IMR-90 (cell line): Measurements from ENCODE around the gene ERICH6B.

Experiments used
- BHLHE40 ChIP-seq: fragments of 150-350 bp; IDR thresholded peaks from 2 replicates; pipeline ENCODE4 v1.6.1; 2016; ENCODE audit warnings: mild to moderate bottlenecking, low read depth, low read length
- CEBPB ChIP-seq: IDR thresholded peaks from 2 replicates; pipeline ENCODE4 v1.6.1; 2012; ENCODE audit warnings: low read depth, low read length, improper control_type of control experiment
- CHD1 ChIP-seq: IDR thresholded peaks from 2 replicates; pipeline ENCODE4 v1.6.1; 2012; ENCODE audit warnings: low read depth, low read length, improper control_type of control experiment
- CTCF ChIP-seq: conservative IDR thresholded peaks from 2 replicates; pipeline ENCODE4 v1.5.1; 2012; ENCODE audit warnings: mild to moderate bottlenecking, low read depth, low read length, improper control_type of control experiment
- MAZ ChIP-seq: IDR thresholded peaks from 2 replicates; pipeline ENCODE4 v1.6.1; 2012; ENCODE audit warnings: low read depth, mild to moderate bottlenecking, low read length, improper control_type of control experiment, moderate library complexity, borderline replicate concordance
- MXI1 ChIP-seq: IDR thresholded peaks from 2 replicates; pipeline ENCODE4 v1.6.1; 2012; ENCODE audit warnings: low read depth, mild to moderate bottlenecking, low read length, moderate library complexity, borderline replicate concordance
- POLR2A ChIP-seq: IDR thresholded peaks from 2 replicates; pipeline ENCODE4 v1.6.1; 2012; ENCODE audit warnings: mild to moderate bottlenecking, low read depth, low read length
- RAD21 ChIP-seq: IDR thresholded peaks from 2 replicates; pipeline ENCODE4 v1.6.1; 2012; ENCODE audit warnings: low read length, improper control_type of control experiment
- RCOR1 ChIP-seq: IDR thresholded peaks from 2 replicates; pipeline ENCODE4 v1.6.1; 2012; ENCODE audit warnings: mild to moderate bottlenecking, low read length, improper control_type of control experiment; ENCODE audit not compliant: insufficient replicate concordance

GRCh38 chr13:45659536-45659935 is 44.0 kb upstream of the ERICH6B start:
- no peak for TF ChIP-seq CEBPB
- no peak for TF ChIP-seq MAZ
- no peak for TF ChIP-seq CTCF
- no peak for TF ChIP-seq CHD1
- TF ChIP-seq POLR2A = no peak
- TF ChIP-seq MXI1 = no peak
- no peak for TF ChIP-seq BHLHE40
- no peak for TF ChIP-seq RCOR1
- TF ChIP-seq RAD21 = no peak
